ENCODE measurements around the gene XRCC5.

The XRCC5 gene

DNA sequence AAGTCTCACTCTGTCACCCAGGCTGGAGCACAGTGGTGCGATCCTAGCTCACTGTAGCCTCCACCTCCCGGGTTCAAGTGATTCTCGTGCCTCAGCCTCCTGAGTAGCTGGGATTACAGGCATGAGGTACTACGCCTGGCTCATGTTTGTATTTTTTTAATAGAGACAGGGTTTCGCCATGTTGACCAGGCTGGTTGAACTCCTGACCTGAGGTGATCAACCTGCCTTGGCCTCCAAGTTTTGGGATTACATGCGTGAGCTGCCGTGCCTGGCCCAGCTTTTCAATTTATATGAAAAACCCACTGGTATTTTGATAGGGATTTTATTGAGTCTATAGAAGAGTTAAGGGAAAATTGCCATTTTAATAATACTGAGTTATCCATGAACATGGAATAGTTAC is 63.3 kb downstream of the XRCC5 start:
- TF ChIP-seq, protein P1, sequence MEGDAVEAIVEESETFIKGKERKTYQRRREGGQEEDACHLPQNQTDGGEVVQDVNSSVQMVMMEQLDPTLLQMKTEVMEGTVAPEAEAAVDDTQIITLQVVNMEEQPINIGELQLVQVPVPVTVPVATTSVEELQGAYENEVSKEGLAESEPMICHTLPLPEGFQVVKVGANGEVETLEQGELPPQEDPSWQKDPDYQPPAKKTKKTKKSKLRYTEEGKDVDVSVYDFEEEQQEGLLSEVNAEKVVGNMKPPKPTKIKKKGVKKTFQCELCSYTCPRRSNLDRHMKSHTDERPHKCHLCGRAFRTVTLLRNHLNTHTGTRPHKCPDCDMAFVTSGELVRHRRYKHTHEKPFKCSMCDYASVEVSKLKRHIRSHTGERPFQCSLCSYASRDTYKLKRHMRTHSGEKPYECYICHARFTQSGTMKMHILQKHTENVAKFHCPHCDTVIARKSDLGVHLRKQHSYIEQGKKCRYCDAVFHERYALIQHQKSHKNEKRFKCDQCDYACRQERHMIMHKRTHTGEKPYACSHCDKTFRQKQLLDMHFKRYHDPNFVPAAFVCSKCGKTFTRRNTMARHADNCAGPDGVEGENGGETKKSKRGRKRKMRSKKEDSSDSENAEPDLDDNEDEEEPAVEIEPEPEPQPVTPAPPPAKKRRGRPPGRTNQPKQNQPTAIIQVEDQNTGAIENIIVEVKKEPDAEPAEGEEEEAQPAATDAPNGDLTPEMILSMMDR (IDR thresholded peaks at IDR 0.05; ENCODE audit: insufficient read depth, missing control alignments), result no peak
- FAIRE-seq, result no peak
- no peak for DNase-seq (ENCODE audit: insufficient read length, low spot score)

DNA sequence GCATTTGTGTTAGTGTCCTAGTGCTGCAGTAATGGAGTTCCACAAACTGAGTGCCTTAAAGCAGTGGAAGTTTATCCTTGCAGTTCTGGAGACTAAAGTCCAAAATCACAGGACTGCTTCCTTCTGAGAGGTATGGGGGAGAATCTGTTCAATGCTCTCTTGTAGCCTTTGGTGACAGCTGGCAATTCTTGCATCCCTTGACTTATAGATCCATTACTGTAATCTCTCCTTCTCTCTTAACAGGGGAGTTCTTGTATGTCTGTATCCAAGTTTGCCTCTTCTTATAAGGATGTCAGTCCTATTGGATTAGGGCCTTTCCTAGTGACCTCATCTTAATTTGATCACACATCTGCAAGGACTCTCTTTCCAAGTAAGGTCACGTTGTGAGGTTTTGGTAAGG is 69.9 kb downstream of the XRCC5 start:
- DNase-seq (ENCODE audit: insufficient read length, low spot score) (no peak), FAIRE-seq (peak; percentile 60)
- TF ChIP-seq, protein P1 (IDR thresholded peaks at IDR 0.05; ENCODE audit: insufficient read depth, missing control alignments), result no peak

DNA sequence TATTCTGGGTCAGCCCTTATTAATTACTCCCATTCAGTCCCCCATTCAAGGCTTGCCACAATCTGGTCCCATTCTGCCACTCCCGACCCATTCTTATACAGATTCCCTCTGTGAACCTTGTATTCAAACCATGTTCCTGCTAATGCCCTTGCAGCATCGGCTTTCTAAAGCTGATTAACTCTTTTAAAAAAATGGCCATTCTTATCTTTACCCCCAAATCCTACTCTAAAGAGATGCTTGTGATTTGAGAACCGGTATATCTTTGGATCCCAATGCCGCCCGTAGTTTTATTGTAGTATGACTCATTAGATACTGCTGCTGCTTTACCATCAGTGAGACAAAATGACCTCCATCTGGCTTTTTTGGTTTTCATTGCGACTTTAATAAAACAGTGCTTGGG is 72.2 kb downstream of the XRCC5 start:
- DNase-seq (ENCODE audit: insufficient read length, low spot score) (no peak), FAIRE-seq (peak; percentile 63)
- TF ChIP-seq, protein P1 (IDR thresholded peaks at IDR 0.05; ENCODE audit: insufficient read depth, missing control alignments), result no peak

DNA sequence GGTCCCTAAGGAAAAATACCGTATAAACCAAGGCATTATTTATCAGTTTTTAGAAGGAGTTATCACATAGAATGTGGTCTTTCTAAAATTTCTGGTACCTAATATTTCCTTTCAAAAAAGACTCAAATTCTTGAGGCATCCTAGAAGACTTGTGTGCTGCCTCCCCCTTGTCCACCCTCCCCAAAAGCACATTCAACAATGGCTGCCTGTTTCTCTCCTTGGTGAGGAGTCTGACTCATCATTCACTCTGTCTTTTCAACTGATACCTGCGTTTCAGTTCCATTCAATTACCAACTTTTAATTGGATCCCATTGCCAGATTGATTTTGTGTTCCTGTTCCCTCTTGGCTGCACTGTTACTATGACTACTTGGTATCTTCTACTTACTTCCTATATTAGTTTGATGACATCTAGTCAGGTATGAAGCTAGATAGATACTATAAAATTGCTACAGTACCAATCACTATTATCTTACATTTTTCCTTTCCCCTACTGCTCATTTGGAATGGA is 72.9 kb downstream of the XRCC5 start:
- TF ChIP-seq, protein P1 (IDR thresholded peaks at IDR 0.05; ENCODE audit: insufficient read depth, missing control alignments), result no peak
- DNase-seq (ENCODE audit: insufficient read length, low spot score), result no peak
- FAIRE-seq, result no peak

DNA sequence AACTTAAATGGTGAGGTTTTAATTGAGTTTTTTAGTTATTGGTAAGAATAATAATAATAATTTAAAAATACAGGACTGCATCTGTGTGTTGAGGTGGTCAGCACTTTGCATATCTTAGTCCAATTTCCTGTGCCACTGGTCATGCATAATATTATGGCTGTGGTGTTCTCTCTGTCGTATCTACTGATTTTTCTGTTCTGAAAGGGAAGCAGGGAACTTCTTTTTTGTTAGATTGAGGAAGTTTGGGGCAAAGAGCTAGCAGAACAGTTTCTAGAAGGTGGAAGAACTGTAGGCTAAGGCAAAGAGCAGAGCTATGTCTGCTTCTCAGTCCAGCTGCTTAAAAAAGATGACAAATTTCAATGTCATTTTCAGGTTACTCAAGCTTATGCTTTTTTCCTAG is 74.3 kb downstream of the XRCC5 start:
- DNase-seq (ENCODE audit: insufficient read length, low spot score) (no peak), FAIRE-seq (no peak)

DNA sequence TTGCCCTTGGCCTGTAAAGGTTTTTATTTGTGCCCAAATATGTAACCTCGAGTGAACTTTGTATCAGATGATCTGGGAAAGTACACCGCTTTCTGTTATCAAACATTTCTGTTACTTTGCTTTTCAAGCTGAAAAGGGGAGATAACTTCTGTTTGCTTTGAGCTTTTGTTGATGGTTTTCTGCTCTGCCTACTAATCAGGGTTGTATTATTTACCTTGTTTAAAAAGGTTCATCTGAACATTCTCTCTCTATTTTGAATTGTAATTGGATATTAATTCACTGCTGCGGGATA is 79.4 kb downstream of the XRCC5 start:
- TF ChIP-seq, protein P1 (IDR thresholded peaks at IDR 0.05; ENCODE audit: insufficient read depth, missing control alignments), result no peak
- DNase-seq (ENCODE audit: insufficient read length, low spot score) (no peak), FAIRE-seq (no peak)

More for the DNA sequence above, 74.3 kb downstream of the XRCC5 start:
- TF ChIP-seq, protein P1 (IDR thresholded peaks at IDR 0.05; ENCODE audit: insufficient read depth, missing control alignments), result no peak

DNA sequence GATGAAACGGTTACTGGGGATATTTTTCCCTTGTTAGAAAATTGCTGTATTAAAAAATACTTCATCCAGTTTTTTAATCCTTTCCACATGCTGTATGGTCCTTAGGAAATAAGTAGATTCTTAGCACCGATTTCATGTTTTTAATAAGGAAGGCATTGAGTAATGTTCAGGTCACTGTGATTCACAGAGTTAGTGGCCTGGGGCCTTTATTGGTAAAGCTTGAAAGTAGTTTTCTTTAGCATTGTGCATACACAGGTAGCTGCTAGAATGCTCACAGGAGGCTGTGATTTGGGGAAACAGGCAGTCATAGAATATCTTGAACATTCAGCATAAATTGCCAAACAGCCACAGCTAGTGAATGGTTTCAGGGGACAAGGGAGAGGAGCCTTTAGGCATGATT is 79.8 kb downstream of the XRCC5 start:
- no peak for FAIRE-seq
- TF ChIP-seq, protein P1 (IDR thresholded peaks at IDR 0.05; ENCODE audit: insufficient read depth, missing control alignments), result no peak

More for the DNA sequence above, 79.8 kb downstream of the XRCC5 start:
- DNase-seq (ENCODE audit: insufficient read length, low spot score), result no peak

All from D721Med (cell line).